OCI-LY3 (cell line): ENCODE data around the gene C12orf60.

ENCODE experiments used
- H2AFZ ChIP-seq: fragments of 200-600, 300-600 bp; shearing (Covaris generic); 2 replicates; pipeline ENCODE4 v1.6.0; 2014; ENCODE audit warnings: antibody characterized with exemption, low read depth, low read length
- H3K27ac ChIP-seq: fragments of 200-600, 300-600 bp; sonication (generic); 2 replicates; pipeline ENCODE4 v1.5.1; 2014; ENCODE audit warnings: mild to moderate bottlenecking, low read length, moderate library complexity, mixed read lengths
- H3K27me3 ChIP-seq: fragments of 200-600, 300-600 bp; sonication (generic); 2 replicates; pipeline ENCODE4 v1.6.1; 2014; ENCODE audit warnings: low read depth, low read length, mixed read lengths
- H3K36me3 ChIP-seq: fragments of 200-600, 300-600 bp; sonication (generic); replicated peaks from 2 replicates; pipeline ENCODE3; 2014; ENCODE audit warnings: low read depth, low read length, mixed read lengths
- H3K4me1 ChIP-seq: fragments of 300-600, 200-600 bp; sonication (generic); 2 replicates; pipeline ENCODE4 v1.6.1; 2014; ENCODE audit warnings: low read length, mixed read lengths
- H3K4me2 ChIP-seq: fragments of 200-600, 300-600 bp; sonication (generic); 2 replicates; pipeline ENCODE4 v1.6.1; 2014; ENCODE audit warnings: low read length, mixed read lengths
- H3K4me3 ChIP-seq: fragments of 300-600, 200-600 bp; sonication (generic); 2 replicates; pipeline ENCODE4 v1.5.1; 2014; ENCODE audit warnings: antibody characterized with exemption, mild to moderate bottlenecking, low read length, moderate library complexity
- H3K79me2 ChIP-seq: fragments of 300-600, 200-600 bp; shearing (Covaris generic); 2 replicates; pipeline ENCODE4 v1.6.1; 2014; ENCODE audit warnings: mild to moderate bottlenecking, low read length, mixed read lengths
- H3K9ac ChIP-seq: fragments of 300-600, 200-600 bp; shearing (Covaris generic); 2 replicates; pipeline ENCODE4 v1.6.0; 2014; ENCODE audit warnings: mild to moderate bottlenecking, low read length, moderate library complexity
- H3K9me3 ChIP-seq: fragments of 200-600, 300-600 bp; shearing (Covaris generic); 2 replicates; pipeline ENCODE4 v1.6.1; 2014; ENCODE audit warnings: low read length, mixed read lengths; ENCODE audit not compliant: insufficient read depth
- H4K20me1 ChIP-seq: fragments of 200-600, 300-600 bp; sonication (generic); 2 replicates; pipeline ENCODE4 v1.6.1; 2016; ENCODE audit warnings: low read length, mixed read lengths; ENCODE audit not compliant: insufficient read depth
- EZH2phosphoT487 ChIP-seq: fragments of 200-600 bp; shearing (Covaris generic); IDR thresholded peaks from 2 replicates; pipeline ENCODE4 v1.6.1; 2018; ENCODE audit warnings: antibody characterized with exemption, mixed run types, low read depth
- TF ChIP-seq, protein P1 (sequence below): fragments of 200-600, 300-600 bp; sonication (generic); IDR thresholded peaks from 2 replicates; pipeline ENCODE4 v1.5.1; 2014; ENCODE audit warnings: antibody characterized with exemption, low read length, low read depth

Gene C12orf60

DNA sequence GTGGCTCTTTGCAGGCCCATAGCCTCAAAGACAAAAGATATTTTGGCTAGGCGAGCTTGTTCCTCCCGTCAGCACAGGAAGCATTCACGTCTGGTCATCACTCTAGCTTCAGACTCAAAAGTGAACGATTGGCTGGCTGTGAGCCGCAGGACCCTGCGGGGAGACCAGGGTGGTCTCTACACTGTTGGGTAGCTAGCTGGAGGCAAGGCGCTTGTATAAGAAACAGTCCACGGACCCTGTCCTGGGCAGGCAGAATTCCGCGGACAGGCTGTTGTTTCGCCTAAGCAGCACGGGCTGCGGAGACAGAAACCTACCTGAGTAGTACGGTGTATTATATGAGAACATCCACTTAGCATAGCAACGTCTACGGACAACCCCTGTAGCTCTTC, 29.8 kb upstream of the C12orf60 start:
- peaks cover 9% of the 10 kb centered on the region for H3K36me3 ChIP-seq
- H3K4me1 ChIP-seq = peaks cover 33% of the 10 kb centered on the region
- peaks cover 28% of the 10 kb centered on the region for H3K79me2 ChIP-seq
- peak overlapping the region; percentile 74 for H2AFZ ChIP-seq
- no peak for TF ChIP-seq EZH2phosphoT487
- TF ChIP-seq, protein P1, sequence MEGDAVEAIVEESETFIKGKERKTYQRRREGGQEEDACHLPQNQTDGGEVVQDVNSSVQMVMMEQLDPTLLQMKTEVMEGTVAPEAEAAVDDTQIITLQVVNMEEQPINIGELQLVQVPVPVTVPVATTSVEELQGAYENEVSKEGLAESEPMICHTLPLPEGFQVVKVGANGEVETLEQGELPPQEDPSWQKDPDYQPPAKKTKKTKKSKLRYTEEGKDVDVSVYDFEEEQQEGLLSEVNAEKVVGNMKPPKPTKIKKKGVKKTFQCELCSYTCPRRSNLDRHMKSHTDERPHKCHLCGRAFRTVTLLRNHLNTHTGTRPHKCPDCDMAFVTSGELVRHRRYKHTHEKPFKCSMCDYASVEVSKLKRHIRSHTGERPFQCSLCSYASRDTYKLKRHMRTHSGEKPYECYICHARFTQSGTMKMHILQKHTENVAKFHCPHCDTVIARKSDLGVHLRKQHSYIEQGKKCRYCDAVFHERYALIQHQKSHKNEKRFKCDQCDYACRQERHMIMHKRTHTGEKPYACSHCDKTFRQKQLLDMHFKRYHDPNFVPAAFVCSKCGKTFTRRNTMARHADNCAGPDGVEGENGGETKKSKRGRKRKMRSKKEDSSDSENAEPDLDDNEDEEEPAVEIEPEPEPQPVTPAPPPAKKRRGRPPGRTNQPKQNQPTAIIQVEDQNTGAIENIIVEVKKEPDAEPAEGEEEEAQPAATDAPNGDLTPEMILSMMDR = no peak
- no peaks in the 10 kb centered on the region for H3K9me3 ChIP-seq
- no peaks in the 10 kb centered on the region for H3K27me3 ChIP-seq
- peak overlapping the region; percentile 87 for H3K4me2 ChIP-seq
- peak overlapping the region; percentile 87 for H3K4me3 ChIP-seq
- 0 out of 2 replicates have a peak, but pooled peaks cover 2% of the 10 kb centered on the region for H4K20me1 ChIP-seq
- peak overlapping the region; percentile 60 for H3K27ac ChIP-seq
- peak overlapping the region; percentile 79 for H3K9ac ChIP-seq

DNA sequence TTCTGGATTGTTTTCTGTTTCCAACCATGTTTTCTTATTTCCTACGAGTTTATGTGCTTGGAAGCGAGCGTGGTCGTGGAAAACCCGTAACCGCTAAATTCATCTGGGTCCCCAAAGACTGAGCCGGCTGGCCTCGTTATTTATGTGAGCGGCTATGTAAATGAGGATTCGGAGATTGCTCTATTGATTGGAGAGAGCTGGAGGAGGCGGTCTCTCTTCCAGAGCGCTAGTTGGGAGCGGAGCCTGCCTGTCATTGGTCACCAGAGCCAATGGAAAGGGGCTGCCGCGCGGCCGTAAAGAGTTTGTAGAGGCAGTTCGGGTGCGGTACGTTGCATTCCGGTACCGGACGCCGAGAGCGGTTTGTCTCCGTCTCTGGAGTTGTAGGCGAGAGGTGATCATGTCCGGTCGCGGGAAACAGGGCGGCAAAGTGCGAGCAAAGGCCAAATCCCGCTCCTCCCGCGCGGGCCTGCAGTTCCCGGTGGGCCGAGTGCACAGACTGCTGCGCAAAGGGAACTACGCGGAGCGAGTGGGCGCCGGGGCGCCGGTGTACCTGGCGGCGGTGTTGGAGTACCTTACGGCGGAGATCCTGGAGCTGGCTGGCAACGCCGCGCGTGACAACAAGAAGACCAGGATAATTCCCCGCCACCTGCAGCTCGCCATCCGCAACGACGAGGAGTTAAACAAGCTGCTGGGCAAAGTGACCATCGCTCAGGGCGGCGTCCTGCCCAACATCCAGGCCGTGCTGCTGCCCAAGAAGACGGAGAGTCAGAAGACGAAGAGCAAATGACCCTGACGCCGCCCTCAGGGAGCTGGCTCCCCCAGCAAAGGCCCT, 29.2 kb upstream of the C12orf60 start:
- peak overlapping the region; percentile 74 for H2AFZ ChIP-seq
- no peak for TF ChIP-seq EZH2phosphoT487
- TF ChIP-seq, protein P1 = no peak
- peaks cover 4% of the 10 kb centered on the region for H3K36me3 ChIP-seq
- H3K9me3 ChIP-seq = no peaks in the 10 kb centered on the region
- H3K27ac ChIP-seq = peak overlapping the region; percentile 60
- H3K27me3 ChIP-seq = no peaks in the 10 kb centered on the region
- H3K9ac ChIP-seq = peak overlapping the region; percentile 80
- peak overlapping the region; percentile 89 for H3K4me2 ChIP-seq
- H3K79me2 ChIP-seq = peaks cover 21% of the 10 kb centered on the region
- H4K20me1 ChIP-seq = no peaks in the 10 kb centered on the region
- H3K4me1 ChIP-seq = peaks cover 32% of the 10 kb centered on the region
- H3K4me3 ChIP-seq = peak overlapping the region; percentile 87

DNA sequence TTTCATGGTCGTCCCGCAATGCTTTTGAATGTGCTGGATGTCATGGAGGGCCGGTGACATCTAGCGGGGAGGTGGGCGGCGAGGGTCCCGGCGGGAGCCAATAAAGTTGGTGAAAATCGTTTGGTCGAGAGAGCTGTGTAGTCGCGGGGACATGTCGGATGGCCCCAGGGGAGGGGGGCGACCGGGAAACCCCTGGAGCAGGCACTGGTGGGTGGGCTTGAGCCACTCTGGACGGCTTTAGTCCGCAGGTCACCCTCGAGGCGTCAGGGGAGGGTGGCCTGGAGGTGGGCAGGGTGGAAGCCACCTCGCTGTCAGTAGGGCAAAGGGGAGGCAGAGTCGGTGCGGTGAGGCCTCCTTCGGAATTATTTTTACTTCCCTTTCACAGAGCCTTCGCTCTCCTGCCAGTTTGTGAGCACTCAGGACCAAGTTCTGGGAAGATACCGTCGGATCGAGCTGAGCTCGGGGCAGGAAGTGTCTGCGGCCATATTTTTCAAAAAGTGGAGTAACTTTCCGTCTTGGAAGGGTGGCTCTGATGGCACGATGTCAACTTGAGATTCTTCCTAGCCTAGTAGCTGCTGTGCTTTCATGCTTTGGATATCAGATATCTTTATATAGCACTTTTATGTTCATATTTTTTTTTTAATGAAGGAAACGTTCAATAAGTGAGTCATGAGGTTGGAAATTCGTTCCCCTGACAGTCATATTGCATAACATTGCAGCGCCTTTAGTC, 28.4 kb upstream of the C12orf60 start:
- H3K27me3 ChIP-seq = no peaks in the 10 kb centered on the region
- peaks cover 14% of the 10 kb centered on the region for H3K79me2 ChIP-seq
- no peaks in the 10 kb centered on the region for H3K36me3 ChIP-seq
- peak overlapping the region; percentile 89 for H3K4me2 ChIP-seq
- TF ChIP-seq, protein P1 = no peak
- TF ChIP-seq EZH2phosphoT487 = no peak
- no peaks in the 10 kb centered on the region for H4K20me1 ChIP-seq
- peak overlapping the region; percentile 87 for H3K4me3 ChIP-seq
- peak overlapping the region; percentile 37; the same call in 1 of the 2 replicates for H2AFZ ChIP-seq
- peaks cover 32% of the 10 kb centered on the region for H3K4me1 ChIP-seq
- H3K27ac ChIP-seq = peak overlapping the region; percentile 42; the same call in 1 of the 2 replicates
- H3K9me3 ChIP-seq = no peaks in the 10 kb centered on the region
- peak overlapping the region; percentile 80 for H3K9ac ChIP-seq

DNA sequence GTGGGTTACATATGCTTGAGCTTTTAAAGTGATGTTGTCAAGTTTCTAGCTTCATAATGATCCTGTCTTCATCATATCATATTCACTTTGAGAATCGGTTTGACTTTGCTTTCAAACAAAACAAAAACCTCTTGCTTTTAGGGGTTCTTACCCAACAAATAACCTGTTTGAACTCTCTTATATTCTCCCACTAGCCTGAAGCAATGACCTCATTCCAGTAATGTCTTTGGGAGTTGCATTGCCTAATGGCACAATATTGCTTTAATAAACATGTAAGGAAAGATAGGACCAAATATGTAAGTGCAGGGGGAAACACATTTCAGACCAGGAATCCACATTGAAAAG, 27.9 kb upstream of the C12orf60 start:
- Histone ChIP-seq H3K79me2 (peaks cover 8% of the 10 kb centered on the region), H3K9me3 (no peaks in the 10 kb centered on the region), H2AFZ (no peak overlapping the region), H3K27me3 (no peaks in the 10 kb centered on the region), H3K27ac (no peak overlapping the region), H3K36me3 (no peaks in the 10 kb centered on the region), H3K4me2 (peak overlapping the region; percentile 89), H3K4me3 (peak overlapping the region; percentile 87), H3K9ac (peak overlapping the region; percentile 80), H3K4me1 (peaks cover 32% of the 10 kb centered on the region), H4K20me1 (no peaks in the 10 kb centered on the region)
- TF ChIP-seq, protein P1 = no peak
- TF ChIP-seq EZH2phosphoT487 = no peak
